ENCODE measurements around the gene MACROD2.

DNA sequence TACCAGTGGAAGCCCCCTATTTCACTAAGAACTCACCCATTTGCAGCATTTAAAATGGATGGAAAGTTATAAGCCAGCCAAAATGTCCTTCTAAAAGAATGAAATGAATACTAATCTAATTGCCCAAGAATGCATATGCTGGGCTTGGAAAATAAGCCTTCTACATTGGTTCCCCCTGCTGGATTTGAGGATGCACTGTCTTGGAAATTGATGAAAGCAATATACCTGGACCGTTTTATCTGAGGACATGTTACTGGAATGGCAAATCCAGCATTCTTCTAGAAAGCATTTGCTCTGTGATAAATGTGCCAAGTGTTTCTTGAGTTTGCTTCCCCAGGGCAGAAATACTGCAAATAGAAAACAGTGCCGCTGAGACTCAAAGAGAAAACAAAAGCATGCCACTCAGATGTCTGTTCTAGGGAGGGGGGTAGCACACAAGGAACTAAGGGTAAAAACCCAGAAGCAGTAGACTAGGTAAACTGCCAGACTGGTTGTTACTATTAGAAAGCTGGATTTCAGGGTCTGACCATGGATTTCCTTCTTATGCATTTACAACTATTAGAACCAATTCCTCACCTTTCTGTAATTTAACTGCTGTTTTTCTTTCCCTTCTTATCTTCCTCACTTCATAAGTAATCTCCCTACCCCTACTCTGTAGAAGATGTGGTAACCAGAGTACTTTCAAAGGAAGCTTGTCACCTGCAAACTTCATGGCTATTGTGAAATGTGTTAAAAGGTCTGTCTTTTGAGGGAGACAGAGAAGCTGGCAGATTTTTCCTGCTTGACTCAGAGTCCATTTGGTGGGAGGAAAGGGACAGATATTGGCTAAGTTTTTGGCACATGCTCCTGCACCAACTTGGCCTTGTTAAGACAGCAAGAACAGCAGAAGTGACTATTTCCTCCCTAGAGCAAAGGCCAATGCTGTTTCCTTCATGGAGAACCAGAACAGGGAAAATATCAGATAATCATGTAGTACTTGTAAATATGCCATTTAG, 1935.3 kb downstream of the MACROD2 start:
- no peak for TF ChIP-seq ZNF274 (IDR thresholded peaks at IDR 0.05; ENCODE audit: low read depth, low read length)
- TF ChIP-seq SUZ12 (IDR thresholded peaks at IDR 0.05; ENCODE audit: extremely low read depth, insufficient read depth, insufficient read length), result no peak
